Left lobe of liver (tissue), 2 donors: ENCODE data around the gene ESPNL. TPM values are rescaled to one million over a fixed set of nuclear protein-coding genes. Genes with fewer than 3 reads are reported as not detected.

Experiments
- ATAC-seq: fragments of 200-7000 bp; cut with Tn5 transposase; one replicate; pipeline ENCODE4 v1.9.1; 2020; ENCODE audit warnings: mild to moderate bottlenecking, moderate library complexity
- DNase-seq: peaks from one replicate; pipeline ENCODE4 v3.0.0-alpha.2; 2020; ENCODE audit warnings: low spot score
- total RNA-seq: library from RNA; stranded (reverse); gene quantifications from one replicate; pipeline ENCODE4 v1.2.1, GENCODE V29; 2021
- donor health status: DM: no; HTN: no; CAD: no; lungs with moderate emphysema.
- donor health status: DM: no; HTN: yes; CAD: no.

Gene ESPNL
- total RNA-seq, 1 donor from 2014 or later, result 1.7 TPM

DNA sequence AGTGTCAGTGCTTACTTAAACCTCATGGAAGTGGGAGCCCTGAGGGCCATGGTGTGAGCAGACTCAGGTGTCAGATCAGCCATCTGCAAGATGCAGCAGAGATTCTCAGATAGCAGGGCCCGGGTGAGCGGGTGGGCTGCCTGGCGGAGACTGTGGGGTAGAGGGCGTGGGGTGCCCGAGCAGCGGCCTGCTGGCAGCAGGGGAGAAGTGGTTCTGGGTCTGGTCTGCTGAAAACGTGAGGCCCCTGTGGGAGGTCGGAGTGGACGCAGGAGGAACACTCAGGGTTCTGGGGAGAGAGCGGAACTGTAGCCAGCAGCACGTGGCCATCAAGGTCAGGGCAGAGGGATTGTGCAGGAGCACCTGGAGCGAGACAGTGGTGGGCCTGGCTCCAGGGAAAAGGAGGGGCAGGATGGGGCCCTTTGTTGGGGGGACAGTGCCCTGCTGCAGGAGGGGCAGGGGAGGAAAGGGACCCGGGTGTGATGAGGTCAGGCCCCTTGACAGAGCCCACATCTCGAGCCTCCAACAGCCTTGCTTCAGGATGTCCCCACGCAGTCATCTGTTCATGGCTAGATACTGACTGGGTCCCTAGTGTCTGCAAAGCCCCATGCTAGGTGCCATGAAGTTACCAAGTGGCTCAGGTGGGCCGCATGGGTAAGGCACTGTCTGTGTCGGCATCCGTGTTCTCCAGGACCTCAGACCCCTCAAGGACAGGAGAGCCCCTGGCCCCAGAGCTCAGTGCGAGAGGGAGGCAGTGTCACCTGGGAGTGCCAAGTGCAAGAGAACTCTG is 2.7 kb upstream of the ESPNL start:
- ATAC-seq (no peak), DNase-seq (peak; percentile 42)

DNA sequence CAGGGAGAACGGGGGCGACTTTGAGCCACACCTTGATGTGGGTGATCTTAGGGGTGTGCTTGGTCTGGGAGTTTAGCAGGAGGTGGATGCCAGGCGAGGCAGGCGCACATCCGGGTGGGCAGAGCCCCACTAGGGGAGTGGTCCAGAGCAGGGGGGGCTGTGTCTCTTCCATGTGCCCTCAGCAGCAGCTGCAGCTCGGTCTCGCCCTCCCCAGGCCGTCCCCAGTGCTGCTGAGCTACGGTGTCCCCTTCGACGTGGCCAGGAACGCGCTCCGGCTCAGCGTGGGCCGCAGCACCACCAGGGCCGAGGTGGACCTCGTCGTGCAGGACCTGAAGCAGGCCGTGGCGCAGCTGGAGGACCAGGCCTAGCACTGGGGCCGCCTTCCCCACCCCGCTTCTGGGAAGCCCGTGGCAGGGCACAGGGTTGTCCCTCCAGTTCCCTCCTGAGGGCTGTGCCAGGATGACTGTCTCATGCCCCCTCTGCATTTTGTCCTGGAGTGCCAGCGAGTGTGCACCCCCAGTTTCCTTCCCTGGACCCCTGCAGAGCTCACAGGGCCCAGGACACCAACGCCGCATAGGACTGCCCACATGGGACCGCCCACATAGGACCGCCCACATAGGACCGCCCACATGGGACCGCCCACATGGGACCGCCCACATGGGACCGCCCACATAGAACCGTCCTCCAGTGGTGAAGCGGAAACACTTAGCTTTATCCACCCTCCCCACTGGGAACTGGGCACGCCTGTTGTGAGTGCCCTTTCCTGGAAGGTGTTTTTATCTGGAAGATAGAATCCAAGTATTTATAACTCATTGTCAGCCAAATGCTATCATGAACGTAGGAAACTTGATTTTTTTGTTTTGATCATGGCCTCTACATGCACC is 1.9 kb upstream of the ESPNL start:
- peak; percentile 72 for DNase-seq
- peak; percentile 92 for ATAC-seq

GRCh38 chr2:238098901-238099713 is 1.0 kb upstream of the ESPNL start:
- peak; percentile 53 for DNase-seq
- peak; percentile 60 for ATAC-seq

- DNase-seq (peak; percentile 49), ATAC-seq (no peak)
These were observed 459 bp upstream of the ESPNL start for GRCh38 chr2:238099714-238100048.

DNA sequence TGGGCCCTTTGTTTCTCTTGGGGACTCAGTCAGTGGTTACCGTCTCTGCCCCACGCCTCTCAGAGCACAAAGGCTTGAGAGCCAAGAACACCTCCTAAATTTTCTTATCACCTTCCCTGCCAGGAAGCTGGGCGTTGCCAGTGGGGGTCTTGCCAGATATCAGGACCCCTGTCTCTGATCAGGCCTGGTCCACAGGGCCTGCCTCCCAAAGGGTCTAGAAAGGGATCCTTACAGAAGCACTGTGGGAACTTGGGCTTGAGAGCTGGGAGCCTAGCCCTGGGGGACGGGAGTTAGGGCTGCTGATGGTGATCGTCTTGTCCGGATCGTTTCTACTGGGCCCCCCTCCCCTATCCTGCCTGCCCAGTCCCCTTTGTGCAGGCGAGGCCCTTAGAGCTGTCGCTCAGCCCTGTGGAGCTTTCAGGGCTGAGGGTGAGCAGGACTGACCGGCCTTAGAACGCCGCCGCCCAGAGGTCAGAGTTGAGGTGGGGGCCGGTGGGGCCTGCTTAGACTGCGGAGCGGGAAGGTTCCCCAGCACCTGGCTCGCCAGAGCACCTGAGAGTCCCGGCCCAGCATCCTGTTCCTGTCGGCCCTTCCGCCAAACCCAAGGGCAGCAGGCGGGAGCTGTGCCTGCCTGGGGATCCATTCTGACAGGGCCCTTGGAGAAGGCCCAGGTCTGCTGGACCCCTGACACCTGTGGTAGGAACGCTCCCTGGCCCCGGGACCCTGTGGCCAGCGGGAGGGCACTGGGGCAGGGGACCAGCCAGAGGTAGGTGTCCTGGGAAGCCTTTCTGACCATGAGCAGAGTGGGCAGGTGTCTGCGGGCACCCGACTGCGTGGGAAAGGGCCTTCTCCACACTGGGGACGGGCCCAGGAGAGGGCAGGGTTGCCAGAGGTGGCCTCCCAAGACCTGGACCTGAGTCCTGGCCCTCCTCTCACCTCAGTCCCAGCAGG is 956 bp downstream of the ESPNL start:
- ATAC-seq, result no peak
- DNase-seq, result peak; percentile 41

DNA sequence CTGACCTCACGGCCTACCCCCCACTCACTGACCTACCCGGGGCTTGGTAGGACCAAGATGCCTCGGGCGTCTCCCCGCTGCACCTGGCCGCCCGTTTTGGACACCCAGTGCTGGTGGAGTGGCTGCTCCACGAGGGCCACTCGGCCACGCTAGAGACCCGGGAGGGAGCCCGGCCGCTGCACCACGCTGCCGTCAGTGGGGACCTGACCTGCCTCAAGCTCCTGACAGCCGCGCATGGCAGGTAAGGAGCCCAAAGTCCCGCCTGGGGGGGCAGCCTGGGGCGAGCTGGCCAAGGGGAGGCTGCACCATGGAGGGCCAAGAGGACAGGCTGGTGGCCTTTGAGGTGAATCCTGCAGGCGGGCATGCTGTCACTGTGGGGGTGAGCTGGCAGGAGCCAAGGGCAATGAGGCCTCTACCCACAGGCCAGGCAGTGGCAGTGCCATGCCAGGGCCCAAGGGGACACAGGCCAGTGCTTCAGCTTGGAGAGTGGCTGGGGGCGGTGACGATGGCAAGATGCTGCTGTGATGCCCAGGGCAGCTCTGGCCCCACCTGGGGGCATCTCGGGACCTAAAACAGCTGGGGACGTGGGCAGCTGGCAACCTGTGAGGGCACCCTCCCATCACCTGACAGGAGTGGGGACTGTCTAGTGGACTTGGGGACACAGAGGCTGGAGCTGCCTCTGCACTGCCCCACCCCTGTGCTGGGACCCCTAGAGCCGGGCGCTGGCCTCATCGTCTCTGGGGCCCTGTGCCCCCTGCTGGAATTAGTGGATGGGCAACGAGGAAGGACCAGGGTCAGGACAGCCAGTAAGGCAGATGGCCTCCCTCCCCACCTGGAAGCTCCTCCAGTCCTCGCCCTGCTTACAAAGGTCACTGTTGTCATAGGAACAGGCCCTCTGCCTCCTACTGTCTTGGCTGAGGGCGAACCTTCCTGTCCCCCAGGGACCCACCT is 2.0 kb downstream of the ESPNL start:
- DNase-seq (peak; percentile 43), ATAC-seq (no peak)

DNA sequence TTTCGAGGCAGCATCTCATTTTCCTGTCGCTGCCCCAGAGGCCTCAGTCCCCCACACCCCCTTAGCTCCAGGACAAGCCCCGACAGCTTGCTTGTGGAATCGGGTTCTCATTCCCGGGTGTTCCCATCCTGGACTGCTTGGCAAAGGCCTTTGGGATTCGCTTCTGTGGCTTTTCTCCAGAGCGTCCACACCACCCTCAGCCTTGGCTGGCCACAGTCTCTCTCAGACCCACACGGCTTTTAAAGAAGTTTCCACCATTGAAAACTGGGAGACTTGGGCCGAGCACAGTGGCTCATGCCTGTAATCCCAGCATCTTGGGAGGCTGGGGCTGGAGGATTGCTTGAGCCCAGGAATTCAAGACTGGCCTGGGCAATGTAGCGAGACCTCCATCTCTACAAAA is 2.7 kb downstream of the ESPNL start:
- peak; percentile 33 for DNase-seq
- ATAC-seq, result no peak

DNA sequence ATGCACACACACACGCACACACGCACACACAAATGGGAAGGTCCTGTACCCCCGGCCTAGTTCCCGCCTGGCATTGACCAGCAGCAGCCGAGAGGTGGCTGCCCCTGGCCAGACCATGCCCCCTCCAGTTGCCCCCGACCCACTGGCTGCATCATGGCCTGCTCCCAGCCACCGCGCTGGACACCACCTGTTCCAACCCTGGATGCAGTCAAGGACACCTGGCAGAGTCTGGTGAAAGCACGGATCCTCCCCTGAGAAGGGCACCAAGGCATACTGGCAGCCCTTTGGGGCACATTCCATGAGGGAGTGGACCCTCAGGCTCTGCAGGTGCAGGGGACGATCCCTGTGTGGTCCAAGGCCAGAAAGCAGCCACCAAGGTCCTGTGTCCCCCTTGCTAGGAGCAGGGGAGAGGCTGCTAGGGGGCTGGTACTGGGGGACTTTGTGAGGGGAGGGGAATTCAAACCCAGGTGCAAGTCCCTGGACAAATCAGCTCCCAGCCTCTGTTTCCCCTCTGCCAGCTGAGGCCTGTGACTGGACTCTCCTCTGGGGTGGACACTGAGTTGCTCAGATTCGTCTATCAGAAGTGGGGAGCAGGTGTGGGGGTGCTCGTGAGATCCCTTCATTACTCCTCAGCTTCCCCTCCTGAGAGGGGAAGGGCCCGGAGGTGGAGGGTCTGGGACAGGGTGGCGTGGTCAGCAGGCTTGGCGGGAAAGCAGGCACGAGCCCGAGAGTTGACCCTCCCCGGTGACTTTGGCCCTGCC is 3.5 kb downstream of the ESPNL start:
- DNase-seq (peak; percentile 39), ATAC-seq (no peak)

GRCh38 chr2:238104226-238104690 is 4.1 kb downstream of the ESPNL start:
- ATAC-seq, result no peak
- DNase-seq, result peak; percentile 34

- no peak for ATAC-seq
- DNase-seq, result peak; percentile 43
These were observed 4.7 kb downstream of the ESPNL start for GRCh38 chr2:238104691-238105371.

DNA sequence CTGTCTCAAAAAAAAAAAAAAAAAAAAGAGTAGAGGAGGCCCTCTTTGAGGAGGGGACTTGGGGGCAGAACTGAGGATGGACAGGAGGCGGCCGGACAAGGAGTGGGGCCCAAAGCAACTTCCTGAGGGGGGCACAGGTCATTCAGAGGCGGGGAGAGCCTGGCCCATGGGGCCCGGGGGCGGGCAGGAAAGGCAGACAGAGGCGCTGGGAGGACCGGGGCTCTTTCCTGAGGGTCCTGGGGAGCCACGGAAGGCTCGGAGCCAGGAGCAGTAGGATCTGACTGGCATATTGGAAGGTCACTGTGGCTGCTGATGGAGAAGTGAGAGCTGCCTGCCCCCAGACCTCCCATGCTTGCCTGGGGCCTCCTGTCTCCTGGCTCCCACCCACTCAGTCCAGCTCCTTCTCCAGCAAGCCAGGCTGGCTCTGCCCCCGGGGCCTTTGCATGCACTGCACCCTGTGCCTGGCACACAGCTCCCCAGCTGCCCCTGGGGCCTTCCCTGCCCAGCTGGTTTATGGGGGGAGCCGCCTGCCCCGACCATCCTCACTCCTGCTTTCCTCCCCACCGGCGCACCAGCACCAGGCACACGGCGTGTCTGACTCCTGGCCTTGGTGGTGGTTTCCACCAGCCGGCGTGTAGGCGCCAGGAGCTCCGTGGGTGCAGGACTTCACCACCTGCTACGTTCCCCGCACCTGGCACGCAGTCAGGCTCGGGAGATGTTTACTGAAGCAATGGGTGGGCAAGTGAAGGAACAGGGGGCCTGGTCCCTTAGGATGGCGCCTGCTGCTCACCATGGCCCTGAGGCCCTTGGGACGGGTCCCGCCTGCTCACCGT is 5.6 kb downstream of the ESPNL start:
- DNase-seq, result peak; percentile 44
- ATAC-seq, result no peak

DNA sequence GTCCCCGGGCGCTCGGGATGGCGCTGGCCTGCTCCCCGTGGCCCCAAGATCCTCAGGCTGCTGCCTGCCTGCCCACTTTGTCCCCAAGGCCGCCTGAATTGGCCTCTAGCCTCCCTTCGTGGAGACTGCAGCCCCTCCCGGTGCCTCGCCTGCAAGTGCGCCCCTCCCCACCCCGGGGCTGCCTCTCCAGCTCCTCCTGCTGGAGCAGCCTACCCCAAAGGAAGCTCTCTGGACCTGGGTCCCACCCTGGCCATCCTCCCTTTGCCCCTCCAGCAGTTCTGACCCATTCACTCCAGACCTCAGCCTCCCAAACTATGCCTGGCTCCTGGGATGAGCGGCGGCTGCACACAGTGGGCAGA is 6.2 kb downstream of the ESPNL start:
- ATAC-seq, result no peak

GRCh38 chr2:238106698-238107524 is 6.8 kb downstream of the ESPNL start:
- peak; percentile 65 for DNase-seq
- ATAC-seq, result peak; percentile 61

More for the DNA sequence above, 6.2 kb downstream of the ESPNL start:
- peak; percentile 40 for DNase-seq

GRCh38 chr2:238107525-238108422 is 7.6 kb downstream of the ESPNL start:
- peak; percentile 94 for ATAC-seq
- peak; percentile 87 for DNase-seq
